DMS153 treated with DMSO at 0.1 percent for 48 hours (cell line): Measurements from ENCODE around the gene RBMS2.
A peak's percentile ranks its signal among the peaks of the same experiment; 100 is the strongest.

ENCODE experiments used
- DNase-seq: peaks from one replicate; lab custom pipeline; 2025; ENCODE audit not compliant: unreplicated experiment; lab: John Stamatoyannopoulos, UW

RBMS2 gene

DNA sequence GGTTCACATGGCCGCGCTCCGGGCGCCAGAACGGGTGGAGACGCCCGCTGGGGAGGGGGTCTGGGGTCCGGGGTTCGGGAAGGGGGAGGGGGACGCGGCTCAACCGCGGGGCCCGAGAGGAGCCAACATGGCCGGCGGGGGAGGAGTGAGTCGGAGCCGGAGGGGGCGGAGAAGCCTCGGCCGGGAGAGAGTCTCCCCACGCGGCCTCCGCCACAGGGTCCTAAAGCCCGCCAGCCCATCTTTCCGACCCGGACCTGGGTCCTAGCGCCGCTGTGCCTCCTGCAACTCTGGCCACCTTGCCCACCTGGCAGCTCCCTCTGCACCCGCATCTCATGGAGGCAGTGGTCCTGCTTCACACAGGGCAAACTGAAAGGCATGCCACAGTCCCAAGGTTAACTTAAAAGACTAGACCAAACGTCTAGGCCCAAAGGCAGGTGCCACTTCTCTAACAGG, 108.6 kb downstream of the RBMS2 start, which contains the start of gene BAZ2A:
Gene BAZ2A (minus strand): TSS at position 147 of the 453 bp plus-strand sequence. CDS start 12,796 bp downstream, outside the sequence.
- peak; percentile 63 for DNase-seq

DNA sequence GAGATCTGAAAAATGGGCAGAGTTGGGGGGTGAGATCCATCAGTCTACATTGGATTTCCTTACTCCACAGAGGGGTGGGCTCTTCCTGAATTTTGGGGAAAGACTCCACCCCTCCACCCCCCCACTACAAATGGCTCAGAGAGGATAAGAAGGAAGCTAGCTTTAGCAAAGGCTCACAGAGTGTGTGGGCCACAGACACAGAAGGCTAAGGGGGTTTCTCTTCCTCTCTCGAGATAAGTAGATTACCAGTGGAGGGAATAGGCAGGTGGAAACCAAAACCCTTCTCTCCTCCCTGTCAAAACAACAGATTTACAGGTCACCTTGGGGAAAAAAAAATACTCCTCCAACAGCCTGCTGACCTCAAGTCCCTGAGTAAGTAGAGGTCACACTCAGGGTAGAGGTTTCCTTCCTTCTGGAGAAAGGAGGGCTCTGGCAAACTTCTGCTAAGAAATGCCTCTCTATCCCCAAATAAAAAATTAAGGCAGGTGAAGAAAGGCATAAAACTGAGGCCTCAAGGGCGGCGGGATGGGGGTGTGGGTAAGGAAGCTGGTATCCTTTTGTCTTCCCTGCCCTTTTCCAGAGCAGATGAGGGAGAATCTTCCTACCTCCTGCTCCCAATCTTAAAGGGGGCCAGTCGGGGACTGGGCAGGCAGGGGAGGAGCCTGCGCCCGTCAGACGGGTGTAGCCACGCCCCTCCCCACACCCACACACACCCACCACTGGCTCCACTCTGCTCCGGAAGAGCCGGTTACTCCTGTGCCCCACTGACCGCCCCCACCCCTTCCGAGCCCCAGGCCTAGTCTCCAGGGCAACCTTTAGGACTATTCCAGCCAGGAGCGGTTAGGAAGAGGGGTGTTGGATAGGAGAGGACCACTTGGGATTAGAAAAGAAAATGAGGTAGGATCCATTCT, 110.4 kb downstream of the RBMS2 start:
- DNase-seq, result peak; percentile 50

DNA sequence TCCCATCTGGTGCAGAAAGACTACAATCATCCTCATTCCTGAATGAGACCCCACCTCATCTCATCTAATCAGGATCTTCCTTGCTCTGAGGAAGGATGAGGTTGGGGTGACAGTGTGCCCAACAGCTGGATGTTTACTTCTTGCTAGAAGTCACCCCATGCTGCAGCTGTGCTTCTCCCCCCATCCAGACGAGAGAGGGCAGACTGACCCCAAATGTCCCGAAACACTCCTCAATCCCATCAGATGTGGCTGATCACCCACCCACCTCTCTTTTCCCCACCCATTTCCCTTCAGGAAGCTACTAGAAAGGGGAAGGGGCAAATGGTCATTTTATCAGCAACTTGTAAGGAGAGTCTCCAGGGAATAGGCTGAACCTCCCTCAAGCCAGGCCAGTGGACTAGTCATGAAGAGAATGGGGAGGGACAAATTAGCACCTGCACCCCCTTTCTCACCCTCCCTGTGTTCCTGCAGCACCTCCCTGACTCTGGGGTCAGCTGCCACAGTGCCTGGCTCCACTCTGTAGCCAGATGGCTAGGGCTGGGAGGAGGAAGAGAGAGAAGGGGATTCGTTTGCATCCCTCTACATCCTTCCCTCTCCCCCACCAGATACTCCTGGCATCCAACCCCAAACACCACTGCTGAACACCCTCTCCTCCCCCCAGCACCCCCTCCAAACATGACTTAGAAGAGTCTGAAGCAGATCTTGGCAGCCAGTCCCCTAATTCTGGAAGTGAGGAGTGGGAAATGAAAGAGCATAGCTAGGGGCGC, 111.3 kb downstream of the RBMS2 start:
- DNase-seq, result no peak

DNA sequence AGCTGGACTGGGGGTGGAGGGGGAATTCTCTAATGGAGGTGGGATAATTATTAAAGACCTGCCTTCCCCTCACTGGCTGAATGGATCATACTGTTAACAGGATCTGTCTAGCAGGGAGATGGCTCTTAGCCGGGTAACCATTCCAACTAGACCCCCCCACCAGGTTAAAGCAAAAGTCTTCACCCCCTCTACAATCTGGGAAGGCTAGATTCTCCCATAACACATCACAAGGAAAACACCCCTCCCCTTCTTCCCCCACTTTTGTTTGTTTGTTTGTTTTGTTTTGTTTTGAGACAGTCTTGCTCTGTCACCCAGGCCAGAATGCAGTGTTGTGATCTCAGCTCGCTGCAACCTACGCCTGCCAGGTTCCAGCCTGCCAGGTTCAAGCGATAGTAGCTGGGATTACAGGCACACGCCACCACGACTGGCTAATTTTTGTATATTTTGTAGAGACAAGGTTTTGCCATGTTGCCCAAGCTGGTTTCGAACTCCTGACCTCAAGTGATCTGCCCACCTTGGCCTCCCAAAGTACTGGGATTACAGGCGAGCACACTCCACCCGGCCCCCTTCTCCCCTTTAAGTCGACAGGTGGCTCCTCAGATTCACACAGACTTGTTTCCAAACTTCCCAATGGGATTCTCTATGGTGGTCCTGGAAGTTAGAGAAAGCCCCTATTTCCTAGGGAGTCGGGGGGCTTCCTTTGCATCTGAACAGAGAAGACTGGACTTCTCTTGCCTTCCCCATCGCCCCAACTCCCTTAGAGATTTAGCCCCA, 112.0 kb downstream of the RBMS2 start:
- no peak for DNase-seq

DNA sequence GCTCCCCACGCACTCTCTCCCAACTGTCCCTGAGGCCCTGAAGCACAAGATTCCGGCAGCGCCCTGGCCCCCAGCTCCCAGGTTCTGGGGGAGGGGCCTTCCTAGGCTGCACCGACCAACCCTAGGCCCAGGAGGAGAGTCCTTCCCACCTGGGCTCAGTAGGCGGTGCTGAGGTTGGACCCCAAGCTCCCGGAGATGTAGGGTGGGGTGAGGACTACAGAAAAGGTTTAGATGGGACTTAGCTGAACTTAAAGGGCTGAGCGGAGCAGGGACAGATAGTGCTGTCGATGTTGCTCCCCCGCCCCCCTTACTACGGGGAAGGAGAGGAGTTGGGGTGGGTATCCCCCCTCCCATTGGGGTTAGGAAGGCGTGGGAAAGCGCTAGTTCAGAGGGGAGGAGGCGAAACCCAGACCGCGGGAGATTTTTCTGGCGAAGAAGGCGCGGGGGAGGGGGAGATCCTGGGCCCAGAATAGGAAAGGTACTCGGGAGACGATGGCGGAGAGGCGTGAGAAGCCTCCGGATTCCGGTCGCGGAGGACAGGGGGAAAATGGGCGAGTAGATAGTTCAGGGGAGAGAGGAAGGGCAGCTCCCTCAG, 112.7 kb downstream of the RBMS2 start:
- DNase-seq, result peak; percentile 27

DNA sequence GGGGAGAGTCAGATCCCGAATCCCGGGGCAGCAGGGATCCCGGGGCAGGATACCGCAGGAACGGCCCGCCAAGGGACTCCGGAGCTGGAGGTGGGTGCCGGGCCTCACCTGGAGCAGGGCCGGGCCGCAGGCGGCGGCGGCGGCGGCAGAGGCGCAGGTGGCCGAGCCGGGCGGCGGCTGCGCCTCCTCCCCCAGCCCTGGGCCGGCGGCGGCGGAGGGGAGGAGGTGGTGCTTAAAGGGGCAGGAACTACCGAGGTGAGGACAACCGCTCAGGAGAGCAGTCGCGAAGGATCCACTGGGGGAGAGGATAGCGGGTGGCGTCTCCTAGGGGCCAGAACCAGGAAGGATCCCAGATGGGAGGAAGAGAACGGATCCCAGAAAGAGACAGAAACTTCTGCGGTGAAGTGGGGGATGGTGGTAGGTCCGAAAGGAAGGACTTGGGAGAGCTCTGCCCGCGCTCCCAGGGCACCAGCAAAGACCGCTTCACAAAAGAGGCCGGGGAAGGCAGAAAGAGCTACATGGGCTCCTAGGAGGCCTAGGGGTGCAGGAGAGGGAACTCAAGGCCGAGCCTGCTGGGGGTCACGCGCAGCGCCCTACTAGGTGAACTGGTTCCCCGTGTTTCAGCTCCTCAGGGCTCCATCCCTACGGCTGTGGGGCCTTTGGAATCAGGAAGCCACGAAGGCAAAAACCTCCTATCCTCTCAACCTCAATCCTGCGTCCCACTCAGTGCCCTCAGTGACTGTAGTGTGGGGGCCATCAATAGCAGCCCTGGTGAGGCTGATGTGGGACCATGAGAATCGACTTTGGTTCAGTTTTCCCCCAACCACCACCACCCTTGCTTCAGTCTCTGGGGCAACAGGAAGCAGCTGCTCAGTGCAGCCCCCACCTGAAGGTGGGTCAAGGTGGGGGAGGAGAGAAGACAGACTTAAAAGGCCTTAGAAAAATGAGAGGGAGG, 113.5 kb downstream of the RBMS2 start:
- DNase-seq, result peak; percentile 59

DNA sequence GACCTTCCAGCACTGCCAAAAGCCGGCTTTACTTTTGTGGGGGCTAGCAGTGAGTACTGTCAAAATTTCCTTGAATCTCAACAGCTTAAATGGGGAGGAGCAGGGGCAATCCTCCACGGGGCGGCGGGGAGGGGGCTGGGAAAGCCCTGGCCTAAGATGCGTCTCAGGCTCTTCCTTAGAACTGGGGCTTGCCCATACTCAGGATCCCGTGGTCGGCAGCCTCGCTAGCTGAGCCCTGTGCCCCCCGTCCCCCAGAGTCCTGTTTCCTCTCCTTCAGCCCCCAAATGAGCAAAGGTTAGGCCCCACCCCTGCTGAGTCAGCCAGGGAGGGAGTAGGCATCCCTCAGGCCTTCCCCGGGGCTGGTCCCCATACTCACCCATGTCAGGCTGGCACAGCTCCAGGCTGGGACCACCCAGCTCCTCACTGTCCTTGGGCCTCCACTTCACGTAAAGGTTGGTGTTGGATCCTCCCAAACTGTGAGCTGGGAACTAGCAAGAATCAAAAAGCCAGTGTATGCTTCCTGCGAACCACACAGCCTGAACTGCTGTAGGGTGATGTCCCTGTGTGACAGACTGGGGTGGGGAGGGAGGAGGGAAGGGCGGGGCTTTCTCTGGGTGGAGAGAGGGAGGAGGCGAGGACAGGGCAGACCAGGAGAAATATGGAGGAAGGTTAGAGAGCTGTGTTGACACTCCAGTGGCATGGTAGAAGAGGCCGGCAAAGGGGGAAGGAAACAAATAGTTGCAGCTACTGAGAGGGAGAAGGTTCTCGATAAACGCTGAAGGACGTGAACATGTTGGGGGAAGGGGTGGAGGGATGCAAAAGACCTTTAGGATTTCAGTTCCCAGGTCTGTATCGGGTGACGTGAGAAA, 114.4 kb downstream of the RBMS2 start:
- DNase-seq, result peak; percentile 77

DNA sequence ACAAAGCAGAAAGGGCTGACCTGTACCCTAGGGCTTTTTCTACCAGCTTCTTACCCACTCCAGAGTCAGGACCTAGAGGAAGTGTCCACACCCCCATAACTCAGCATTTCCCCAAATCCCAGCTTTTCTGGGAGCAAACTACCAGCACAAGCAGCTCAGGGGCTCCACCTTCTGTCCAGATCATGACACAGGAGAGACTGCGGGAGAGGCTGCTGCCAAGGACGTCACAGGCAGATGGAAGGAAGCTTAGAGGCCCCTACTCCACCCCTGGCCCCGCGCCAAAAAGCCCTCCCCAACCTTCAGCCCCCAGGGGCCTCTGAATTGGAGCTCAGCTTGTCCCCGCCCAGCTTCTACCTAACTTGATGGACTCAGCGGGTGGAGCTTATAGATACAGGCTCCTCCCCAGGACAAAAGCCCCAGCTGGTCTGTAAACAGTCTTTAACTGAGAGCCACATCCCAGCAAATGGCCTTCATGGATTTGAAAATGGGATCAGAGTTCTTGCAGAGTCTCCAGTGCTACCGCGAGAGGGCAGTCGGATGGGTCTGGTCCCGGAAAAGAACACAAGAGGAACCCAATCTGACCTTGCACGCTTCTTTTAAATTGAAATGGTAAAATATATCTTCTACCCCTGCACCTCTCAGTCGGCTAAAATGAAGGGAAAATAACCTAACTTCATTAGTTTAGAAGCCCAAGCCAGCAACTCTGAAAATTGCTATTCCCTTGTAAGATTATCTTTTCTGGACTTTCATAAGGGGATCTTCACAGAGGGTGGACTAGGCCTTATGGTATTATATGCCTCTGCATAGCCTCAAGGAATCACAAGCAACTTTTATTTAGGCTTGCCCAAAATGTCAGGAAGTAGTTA, 115.3 kb downstream of the RBMS2 start:
- DNase-seq, result peak; percentile 99

DNA sequence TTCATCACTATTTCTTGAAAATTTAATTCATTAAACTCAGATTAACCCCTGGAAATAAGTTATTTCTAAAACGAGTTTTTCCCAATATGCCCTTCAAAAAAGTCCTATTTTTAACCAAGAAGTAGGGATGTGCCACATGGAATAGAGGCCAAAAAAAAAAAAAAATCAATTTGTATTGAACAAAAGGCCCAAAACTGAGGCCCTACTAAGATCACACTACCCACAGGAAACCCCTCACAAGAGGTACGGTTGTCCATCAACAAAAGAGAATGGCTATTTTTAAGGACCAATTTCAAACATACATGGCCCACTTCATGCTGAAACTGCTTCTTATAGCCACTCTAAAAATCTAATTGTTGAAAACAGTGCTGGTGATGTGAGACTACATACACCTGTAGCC, 116.0 kb downstream of the RBMS2 start:
- DNase-seq, result no peak

DNA sequence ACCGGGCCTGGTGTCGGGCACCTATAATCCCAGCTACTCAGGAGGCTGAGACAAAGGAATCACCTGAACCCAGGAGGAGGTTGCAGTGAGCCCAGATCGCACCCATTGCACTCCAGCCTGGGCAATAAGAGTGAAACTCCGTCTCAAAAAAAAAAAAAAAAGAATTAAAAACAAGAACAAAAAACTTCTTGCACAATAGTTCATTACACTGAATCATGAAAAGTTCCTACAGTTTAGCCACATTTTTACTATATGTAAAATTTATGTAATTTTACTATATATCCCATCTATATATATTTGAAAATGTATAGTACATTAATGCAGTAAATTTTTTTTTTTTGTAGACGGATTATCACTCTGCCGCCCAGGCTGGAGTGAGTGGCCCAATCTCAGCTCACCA, 119.6 kb downstream of the RBMS2 start:
- no peak for DNase-seq

DNA sequence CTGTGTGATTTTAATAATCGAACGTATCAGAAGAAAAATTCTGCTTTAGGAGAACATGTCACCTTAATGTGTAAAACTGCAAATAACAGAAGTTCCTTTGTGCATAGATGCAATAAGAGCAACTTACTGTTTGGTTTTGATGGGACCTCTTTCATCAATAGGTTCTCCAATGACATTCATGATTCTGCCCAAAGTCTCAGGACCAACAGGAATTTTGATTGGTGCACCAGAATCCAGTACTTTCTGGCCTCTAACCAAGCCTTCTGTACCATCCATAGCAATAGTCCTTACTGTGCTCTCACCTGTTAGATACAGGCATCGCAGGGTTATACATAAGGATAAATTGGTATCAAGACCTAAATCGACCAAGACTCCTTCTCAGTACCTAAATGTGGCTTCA, 123.0 kb downstream of the RBMS2 start:
- DNase-seq, result no peak

DNA sequence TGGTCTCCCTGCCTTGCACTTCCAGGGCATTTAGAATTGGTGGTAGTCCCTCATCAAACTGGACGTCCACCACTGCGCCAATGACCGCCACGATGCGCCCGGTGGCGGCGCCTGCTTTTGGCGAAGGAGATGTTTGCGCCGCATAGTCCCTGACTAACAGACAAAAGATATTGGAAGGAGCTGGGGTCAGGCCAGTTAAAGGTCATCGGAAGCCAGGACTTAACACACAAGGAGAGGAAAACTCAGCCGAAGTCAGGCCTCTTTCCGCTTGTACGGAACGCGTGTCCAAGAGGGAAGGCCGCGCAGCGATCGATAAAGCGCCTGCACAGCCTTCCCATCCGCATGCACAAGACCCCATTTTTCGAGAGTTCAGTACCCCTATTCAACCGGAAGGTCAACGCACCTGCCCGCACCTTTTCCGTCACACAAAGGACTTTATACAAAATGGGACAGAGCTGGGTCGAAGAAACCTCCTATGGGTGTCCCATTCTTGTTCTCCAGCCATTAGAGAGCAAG, 123.6 kb downstream of the RBMS2 start:
- DNase-seq, result no peak
